ENCODE results near the gene SLC35F3. TPM values are rescaled to one million over a fixed set of nuclear protein-coding genes. Genes with fewer than 3 reads are reported as not detected.

Gene SLC35F3
- polyA plus RNA-seq, 1 experiment = 0.06 TPM

DNA sequence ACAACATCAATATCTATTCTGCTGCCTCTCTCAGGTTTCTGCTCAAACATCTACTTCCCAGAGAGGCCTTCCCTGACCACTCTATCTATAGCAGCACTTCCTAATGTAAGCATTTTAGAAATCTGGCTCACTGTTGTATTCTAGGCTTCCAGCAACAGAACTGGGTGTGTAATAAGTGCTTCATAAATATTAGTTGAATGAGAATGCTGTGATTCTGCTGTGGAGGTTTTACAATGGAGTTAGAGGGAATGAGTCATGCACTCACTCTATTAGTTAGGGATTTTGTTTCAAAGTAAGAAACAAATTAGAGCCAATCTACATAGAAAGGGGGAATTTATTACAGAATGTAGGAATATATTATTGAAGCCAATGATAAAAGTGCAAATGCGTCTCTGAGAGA lies 38.6 kb upstream of the SLC35F3 start:
- Histone ChIP-seq H3K4me3 (ENCODE audit: low read depth, low read length) (no peak overlapping the region), H3K36me3 (ENCODE audit: control insufficient read depth, insufficient read depth, low read length) (no peaks in the 10 kb centered on the region), H3K27me3 (ENCODE audit: control insufficient read depth, insufficient read depth, low read length) (no peaks in the 10 kb centered on the region)
- TF ChIP-seq, protein P1, sequence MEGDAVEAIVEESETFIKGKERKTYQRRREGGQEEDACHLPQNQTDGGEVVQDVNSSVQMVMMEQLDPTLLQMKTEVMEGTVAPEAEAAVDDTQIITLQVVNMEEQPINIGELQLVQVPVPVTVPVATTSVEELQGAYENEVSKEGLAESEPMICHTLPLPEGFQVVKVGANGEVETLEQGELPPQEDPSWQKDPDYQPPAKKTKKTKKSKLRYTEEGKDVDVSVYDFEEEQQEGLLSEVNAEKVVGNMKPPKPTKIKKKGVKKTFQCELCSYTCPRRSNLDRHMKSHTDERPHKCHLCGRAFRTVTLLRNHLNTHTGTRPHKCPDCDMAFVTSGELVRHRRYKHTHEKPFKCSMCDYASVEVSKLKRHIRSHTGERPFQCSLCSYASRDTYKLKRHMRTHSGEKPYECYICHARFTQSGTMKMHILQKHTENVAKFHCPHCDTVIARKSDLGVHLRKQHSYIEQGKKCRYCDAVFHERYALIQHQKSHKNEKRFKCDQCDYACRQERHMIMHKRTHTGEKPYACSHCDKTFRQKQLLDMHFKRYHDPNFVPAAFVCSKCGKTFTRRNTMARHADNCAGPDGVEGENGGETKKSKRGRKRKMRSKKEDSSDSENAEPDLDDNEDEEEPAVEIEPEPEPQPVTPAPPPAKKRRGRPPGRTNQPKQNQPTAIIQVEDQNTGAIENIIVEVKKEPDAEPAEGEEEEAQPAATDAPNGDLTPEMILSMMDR (IDR thresholded peaks at IDR 0.05; ENCODE audit: insufficient read depth, low read depth, low read length) = no peak
- CTCF ChIA-PET = no interaction called here
- POLR2A ChIA-PET = no interaction called here
- DNase-seq (ENCODE audit: low read depth) = no peak

DNA sequence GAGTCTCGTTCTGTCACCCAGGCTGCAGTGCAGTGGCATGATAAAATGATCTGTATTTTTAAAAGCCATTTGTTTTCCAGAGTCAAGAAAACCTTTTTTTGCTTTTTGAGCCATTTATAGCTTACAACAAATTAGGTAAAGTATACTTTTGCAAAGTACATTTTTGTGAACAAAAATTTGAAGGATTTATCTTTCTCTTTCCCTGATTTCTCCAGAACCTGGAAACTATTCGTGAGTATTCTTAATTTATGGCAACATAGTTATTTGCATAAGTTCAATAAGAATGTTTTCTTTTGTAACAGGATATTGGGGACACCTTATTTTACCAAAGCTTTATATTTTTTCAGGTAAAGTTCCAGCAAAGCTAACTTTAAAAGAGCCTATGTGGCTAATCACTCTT lies 37.4 kb upstream of the SLC35F3 start:
- DNase-seq (ENCODE audit: low read depth) = no peak
- H3K27me3 ChIP-seq (ENCODE audit: control insufficient read depth, insufficient read depth, low read length) = no peaks in the 10 kb centered on the region
- TF ChIP-seq, protein P1 (IDR thresholded peaks at IDR 0.05; ENCODE audit: insufficient read depth, low read depth, low read length) = no peak

DNA sequence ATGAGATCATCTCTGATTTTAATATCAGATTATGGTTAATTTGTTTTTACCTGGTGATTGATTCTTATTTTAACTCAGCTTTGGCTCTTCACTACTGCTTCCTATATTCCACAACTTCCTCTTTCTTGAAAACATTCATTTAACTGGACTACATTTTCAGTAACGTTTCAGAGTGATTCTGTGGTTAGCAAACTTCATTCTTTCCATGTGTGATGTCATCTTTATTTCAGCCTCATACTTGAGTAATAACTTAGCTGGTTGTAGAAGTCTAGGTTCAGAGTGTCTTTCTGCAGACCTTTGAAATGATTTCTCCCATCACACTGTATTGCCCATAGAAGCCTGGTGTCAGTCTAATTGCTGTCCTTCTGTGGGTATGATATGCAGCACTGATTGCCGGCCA lies 36.0 kb upstream of the SLC35F3 start:
- H3K27me3 ChIP-seq (ENCODE audit: control insufficient read depth, insufficient read depth, low read length) = no peaks in the 10 kb centered on the region
- H3K4me3 ChIP-seq (ENCODE audit: low read depth, low read length) = no peak overlapping the region
- H3K36me3 ChIP-seq (ENCODE audit: control insufficient read depth, insufficient read depth, low read length) = no peaks in the 10 kb centered on the region
- TF ChIP-seq, protein P1 (IDR thresholded peaks at IDR 0.05; ENCODE audit: insufficient read depth, low read depth, low read length) = no peak
- ChIA-PET POLR2A (no interaction called here), CTCF (no interaction called here)
- no peak for DNase-seq (ENCODE audit: low read depth)

More for the DNA sequence above, 37.4 kb upstream of the SLC35F3 start:
- Histone ChIP-seq H3K36me3 (ENCODE audit: control insufficient read depth, insufficient read depth, low read length) (no peaks in the 10 kb centered on the region), H3K4me3 (ENCODE audit: low read depth, low read length) (no peak overlapping the region)
- POLR2A ChIA-PET = no interaction called here
- CTCF ChIA-PET = no interaction called here

DNA sequence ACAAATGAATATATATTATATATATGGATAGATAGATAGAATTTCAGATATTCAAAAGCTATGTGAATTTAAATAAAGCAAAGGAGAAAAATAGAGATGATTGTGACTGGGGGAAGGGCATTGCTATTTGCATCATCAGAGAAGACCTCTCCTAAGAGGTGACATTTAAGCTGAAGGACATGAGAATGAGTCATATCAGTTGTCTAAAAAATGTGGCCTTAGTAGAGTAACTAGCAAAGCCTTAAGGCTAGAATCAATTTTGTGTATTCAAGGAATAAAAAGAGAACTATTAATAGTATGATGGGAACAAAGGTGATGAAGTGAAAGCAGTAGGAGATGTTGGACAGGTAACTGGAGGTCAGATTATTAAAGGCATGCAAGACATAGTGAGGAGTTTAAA lies 34.8 kb upstream of the SLC35F3 start:
- no peak for DNase-seq (ENCODE audit: low read depth)
- ChIA-PET CTCF (no interaction called here), POLR2A (no interaction called here)
- Histone ChIP-seq H3K4me3 (ENCODE audit: low read depth, low read length) (no peak overlapping the region), H3K27me3 (ENCODE audit: control insufficient read depth, insufficient read depth, low read length) (no peaks in the 10 kb centered on the region), H3K36me3 (ENCODE audit: control insufficient read depth, insufficient read depth, low read length) (no peaks in the 10 kb centered on the region)
- TF ChIP-seq, protein P1 (IDR thresholded peaks at IDR 0.05; ENCODE audit: insufficient read depth, low read depth, low read length) = no peak

DNA sequence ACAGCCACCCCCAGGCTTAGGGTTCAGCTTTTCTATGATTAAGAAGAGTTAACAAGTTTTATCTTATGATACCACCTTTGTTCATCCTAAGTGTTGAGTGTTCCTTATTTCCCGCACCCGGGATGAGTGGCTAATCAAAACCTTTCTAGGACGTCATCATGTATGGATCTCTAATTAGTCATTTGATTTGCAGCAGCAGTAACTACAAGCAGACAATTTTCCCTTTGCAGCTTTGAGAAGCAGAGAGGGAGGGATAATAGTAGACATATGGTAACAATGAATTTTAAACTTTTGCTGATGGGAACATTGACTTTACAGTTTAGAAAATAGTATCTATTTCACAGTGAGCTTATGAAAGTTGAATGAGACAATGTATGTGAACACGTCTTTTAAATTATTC lies 30.8 kb upstream of the SLC35F3 start:
- H3K27me3 ChIP-seq (ENCODE audit: control insufficient read depth, insufficient read depth, low read length) = no peaks in the 10 kb centered on the region
- POLR2A ChIA-PET = no interaction called here
- TF ChIP-seq, protein P1 (IDR thresholded peaks at IDR 0.05; ENCODE audit: insufficient read depth, low read depth, low read length) = no peak
- H3K4me3 ChIP-seq (ENCODE audit: low read depth, low read length) = no peak overlapping the region
- CTCF ChIA-PET = no interaction called here
- H3K36me3 ChIP-seq (ENCODE audit: control insufficient read depth, insufficient read depth, low read length) = no peaks in the 10 kb centered on the region
- DNase-seq (ENCODE audit: low read depth) = no peak

All from BJ (cell line).